HG03025 (cell line): ENCODE results near the gene PAX2.

Source experiments
- ATAC-seq: cut with Tn5 transposase; IDR thresholded peaks from one replicate; pipeline ENCODE4 v1.9.1; 2021; ENCODE audit warnings: mild to moderate bottlenecking, moderate library complexity; ENCODE audit not compliant: unreplicated experiment, low FRiP score

The PAX2 gene

GRCh38 chr10:100723770-100724530 is 21.4 kb upstream of the PAX2 start:
- no peak for ATAC-seq

- ATAC-seq: no peak
Observed at GRCh38 chr10:100724531-100725027, 20.8 kb upstream of the PAX2 start.

DNA sequence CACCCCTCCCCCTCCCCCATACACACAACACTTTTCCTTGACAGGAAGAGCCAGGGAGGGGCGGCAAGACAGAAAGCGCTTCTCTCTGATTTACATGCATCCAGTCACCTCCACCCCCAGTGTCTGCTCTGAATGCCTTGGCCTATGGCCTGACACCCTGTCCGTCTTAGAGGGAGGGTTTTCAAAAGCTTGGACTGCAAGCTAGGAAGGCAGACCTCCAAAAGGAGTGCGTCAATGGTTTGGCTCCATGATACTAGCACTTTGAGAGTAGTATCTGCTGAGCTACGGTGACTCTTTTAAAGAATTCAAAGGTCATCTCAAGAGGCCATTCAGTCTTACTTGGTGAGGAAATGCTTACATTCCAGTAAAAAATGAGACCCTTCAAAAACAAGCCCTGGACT is 20.3 kb upstream of the PAX2 start:
- no peak for ATAC-seq

DNA sequence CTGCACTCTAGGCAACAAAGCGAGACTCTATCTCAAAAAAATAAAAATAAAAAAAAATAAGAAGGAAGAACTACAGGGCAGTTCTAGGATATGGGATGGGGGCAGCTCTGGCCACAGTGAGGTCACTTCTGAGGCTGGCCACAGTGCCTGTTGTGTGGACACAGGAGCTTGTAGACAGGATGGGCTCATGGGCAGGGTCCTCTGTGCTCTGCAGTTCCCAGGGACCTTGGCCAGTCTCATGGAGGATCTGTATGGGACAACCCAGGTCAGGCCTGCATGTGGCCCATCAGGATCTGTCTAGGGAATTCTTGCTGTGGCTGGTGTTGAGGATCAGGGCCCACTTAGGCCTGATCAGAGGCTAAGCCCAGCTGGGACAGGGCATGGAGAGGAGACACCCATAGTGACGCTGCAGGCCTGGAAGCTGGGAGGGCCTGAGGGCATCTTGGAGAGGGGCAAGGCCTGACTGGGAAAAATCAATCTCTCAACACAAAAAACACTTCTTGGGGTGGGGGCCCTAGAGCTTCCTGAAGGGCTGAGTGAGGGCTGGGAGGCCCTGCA is 19.4 kb upstream of the PAX2 start:
- no peak for ATAC-seq

- no peak for ATAC-seq
Observed at GRCh38 chr10:100727808-100728207, 17.6 kb upstream of the PAX2 start.

DNA sequence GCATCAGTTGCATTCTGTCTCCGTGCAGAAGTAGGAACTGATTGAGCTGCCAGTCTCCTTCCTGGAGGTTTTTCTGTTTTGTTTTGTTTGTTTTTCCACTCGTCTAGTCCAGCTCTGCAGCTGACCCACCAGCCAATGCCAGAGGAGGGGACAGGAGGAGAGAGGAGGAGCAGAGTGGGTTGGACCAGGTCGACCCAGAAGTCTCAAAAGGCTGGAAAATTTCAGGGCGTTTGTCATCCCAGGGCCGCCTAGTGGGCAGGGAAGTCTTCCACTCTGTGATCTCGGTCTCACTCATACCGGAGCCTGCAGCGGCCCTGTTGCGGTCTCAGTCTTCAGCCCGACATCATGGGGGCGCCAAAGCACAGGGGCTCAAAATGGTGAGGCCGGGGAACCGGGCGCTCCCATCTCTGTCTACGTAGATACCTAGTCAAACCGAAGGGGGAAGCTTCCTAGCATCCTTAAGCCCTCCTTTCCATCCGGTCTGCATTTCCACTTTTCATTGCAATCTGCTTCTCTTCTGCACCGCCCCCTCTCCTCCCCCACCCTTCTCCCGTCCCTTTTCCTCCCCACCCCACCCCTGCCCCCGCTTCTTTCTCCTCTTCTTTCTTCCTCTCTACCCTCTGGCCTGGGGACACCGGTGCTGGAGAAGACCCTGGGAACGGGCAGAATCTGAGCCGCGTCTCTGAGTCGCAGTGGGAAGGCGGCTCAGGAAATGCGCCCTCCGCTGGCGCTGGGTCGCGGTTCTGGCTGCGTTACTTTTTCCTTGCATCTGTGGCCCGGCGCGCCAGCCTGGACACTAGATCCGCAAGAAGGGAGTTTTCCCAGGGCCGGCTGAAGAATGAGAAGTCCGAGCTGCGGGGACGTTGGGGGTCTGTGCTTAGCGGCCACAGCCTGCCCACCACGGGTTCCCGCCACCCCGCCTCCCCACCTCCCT is 16.2 kb upstream of the PAX2 start:
- no peak for ATAC-seq

GRCh38 chr10:100729862-100730724 is 15.3 kb upstream of the PAX2 start:
- no peak for ATAC-seq

DNA sequence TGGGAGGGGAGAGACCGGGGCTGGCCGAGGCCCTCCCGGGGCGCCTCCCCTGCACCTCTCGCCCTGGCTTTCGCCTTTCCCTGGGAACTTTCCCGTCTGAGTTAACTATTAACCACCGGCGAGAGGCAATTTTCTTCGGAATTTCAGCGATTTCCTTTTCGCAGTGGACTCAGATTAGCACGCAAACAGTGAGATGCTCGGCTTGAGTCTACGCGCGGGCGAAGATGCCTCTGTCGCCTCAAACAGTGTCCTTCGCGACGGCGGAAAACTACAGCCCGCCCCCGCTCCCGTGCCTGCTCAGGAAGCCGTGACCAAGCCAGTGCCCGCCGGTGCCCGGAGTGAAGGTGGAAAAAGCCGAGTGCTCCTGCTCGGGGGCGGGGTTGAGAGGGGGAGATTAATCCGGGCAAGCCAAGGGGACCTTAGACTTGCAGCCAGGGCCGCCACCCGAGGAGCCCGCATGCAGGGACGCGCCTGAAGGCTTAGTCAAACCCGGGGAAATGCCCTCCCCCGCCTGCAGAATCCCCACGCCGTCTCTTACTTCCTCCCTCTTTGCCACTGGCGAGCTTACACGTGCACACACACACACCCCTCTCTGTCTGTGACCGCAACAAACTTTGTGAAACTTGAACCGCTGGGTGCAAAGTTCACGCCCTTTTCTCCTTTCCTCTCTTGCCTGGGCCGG is 14.5 kb upstream of the PAX2 start:
- ATAC-seq: no peak

DNA sequence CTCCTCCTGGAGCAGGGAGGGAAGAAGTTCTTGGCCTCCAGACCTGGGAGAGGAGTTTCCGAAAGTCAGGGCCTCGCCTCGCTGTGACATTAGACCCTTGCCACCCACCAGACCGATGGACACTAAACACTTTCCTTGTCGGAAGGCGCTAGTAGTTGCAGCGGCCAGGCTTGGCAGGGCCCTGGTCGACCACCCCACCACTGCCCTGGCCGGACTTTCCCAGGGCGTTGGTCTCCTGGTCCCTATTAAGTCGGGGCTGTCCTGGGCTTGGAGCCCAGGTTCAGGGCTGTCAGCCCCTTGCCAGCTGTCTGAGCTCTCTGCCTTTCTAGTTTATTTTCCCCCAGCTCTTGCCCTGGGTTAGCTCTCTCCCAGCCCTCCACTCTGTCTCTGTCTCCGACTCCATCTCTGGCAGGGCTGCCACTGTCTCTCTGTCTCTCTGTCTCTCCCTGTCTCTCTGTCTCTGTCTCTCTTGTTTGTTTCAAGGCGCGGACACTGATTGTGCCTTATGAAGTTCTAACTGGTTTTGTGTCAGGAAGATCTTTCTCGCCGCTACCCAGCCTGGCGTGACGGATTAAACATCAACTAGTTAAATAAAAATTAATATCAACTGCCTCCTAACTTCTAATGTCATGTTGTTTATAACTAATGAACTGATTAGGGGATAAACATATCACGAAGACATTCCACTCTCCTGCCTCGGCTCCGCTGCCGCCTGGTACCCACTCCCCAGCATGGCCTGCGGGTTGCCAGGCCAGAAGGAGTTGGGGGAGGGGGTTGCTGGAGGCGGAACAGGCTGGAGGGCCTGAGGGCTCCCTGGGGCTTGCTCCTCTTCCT is 13.8 kb upstream of the PAX2 start:
- no peak for ATAC-seq

DNA sequence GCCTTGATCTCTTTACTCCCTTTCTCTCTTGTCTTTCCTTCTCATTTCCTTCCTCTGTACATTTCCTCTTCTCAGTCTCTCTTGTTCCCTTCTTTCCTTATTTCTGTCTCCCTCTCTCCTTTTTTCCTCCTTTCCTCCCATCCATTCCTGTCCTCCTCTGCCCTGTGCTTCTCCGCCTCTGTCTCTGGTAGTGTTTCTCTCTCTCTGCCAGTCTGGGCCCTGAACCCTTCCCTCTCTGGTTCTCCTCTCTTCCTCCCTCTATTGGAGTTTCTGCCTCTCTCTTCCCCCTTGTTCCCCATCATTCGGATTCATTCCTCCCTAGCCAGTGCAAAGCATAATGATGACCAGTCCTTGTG is 13.2 kb upstream of the PAX2 start:
- no peak for ATAC-seq

DNA sequence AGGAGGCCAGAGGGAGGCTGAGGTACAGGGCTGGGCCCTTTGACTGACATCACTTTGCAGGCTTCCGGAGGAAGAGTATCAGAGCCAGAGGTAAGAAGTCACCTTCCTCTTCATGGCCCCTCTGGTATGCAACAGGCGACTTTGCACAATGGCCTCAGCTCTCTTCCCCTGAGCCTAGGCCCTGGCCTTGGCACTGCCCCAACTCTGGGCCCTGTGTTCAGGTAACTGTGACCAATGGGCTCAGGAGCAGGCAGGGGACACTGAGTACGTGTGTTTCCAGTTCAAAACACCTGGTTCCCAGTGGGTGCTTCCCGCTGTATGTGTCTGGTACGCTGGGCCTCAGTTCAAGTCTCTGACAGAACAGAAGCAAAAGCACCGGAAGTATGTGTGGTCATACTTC is 12.1 kb upstream of the PAX2 start:
- no peak for ATAC-seq

- ATAC-seq: no peak
Observed at GRCh38 chr10:100734295-100735086, 10.9 kb upstream of the PAX2 start.

GRCh38 chr10:100735087-100735336 is 10.4 kb upstream of the PAX2 start:
- no peak for ATAC-seq

- no peak for ATAC-seq
Observed at GRCh38 chr10:100735337-100736143, 9.8 kb upstream of the PAX2 start.

DNA sequence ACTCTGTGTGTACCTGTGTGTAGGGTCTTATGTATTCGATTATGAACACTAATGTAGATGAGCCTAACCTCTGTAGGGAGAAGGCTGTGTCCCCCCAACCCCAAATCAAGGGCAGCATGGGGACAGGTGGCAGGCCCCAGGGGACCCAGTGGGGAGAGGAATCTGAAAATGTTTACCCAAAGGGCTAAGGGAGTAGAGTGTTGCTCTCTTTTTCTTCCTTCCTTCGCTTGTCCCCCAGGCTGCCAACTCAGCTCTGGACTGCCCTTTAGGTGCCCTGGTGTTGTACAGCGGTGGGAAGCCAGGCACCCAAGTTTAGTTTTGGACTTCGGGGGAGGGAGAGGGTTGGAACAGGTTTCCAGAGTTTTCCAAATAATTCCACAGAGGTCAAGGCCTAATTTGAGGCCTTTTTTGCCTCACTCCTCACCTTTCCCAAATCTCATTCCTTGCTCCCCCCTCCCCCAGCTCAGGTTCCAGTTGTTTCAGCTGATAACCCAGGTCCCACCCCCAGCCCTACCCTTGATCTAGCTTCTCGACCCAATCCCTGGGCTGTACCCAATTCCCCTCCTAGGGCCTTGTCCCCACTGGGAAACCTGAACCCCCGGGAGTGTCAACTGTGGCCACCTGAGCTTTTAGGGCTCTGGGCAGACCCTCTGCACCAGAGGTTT is 9.1 kb upstream of the PAX2 start:
- no peak for ATAC-seq

GRCh38 chr10:100736809-100737354 is 8.5 kb upstream of the PAX2 start:
- no peak for ATAC-seq
